Measurements from ENCODE around the gene PLAC8.

The PLAC8 gene

DNA sequence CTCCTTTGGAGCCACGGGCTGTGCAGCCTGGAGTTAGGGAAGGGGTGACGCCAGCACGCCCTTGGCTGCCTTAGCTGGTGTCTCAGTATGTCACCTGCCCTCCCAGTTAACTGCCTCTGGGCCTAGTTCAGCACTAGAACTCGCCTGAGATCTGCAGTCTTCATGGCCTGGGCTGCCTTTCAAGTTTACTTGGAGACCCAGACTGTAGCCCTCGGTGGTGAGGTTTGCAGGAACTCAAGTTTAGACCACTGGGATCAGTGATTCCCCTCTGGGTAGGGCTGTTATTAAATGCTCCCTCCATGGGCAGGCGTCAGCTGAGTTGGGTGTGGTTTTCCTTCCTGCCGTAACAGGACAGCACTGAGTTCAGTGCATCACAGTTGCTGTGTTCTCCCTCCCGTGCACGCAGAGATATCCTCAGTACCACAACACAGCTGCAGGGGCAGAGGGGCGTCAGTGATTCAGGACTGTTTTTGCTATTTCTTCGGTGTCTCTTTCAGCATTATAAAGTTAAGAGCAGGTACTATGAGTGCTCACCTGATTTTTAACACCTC lies 30.5 kb downstream of the PLAC8 start (continued):
- TF ChIP-seq, protein P1, sequence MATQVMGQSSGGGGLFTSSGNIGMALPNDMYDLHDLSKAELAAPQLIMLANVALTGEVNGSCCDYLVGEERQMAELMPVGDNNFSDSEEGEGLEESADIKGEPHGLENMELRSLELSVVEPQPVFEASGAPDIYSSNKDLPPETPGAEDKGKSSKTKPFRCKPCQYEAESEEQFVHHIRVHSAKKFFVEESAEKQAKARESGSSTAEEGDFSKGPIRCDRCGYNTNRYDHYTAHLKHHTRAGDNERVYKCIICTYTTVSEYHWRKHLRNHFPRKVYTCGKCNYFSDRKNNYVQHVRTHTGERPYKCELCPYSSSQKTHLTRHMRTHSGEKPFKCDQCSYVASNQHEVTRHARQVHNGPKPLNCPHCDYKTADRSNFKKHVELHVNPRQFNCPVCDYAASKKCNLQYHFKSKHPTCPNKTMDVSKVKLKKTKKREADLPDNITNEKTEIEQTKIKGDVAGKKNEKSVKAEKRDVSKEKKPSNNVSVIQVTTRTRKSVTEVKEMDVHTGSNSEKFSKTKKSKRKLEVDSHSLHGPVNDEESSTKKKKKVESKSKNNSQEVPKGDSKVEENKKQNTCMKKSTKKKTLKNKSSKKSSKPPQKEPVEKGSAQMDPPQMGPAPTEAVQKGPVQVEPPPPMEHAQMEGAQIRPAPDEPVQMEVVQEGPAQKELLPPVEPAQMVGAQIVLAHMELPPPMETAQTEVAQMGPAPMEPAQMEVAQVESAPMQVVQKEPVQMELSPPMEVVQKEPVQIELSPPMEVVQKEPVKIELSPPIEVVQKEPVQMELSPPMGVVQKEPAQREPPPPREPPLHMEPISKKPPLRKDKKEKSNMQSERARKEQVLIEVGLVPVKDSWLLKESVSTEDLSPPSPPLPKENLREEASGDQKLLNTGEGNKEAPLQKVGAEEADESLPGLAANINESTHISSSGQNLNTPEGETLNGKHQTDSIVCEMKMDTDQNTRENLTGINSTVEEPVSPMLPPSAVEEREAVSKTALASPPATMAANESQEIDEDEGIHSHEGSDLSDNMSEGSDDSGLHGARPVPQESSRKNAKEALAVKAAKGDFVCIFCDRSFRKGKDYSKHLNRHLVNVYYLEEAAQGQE (tag by site-specific recombination; IDR thresholded peaks at IDR 0.05), result no peak
- TF ChIP-seq ZNF335 (tag by site-specific recombination; conservative IDR thresholded peaks at IDR 0.05), result no peak
- TF ChIP-seq KLF16 (tag by site-specific recombination; IDR thresholded peaks at IDR 0.05), result no peak
- TF ChIP-seq, protein P2, sequence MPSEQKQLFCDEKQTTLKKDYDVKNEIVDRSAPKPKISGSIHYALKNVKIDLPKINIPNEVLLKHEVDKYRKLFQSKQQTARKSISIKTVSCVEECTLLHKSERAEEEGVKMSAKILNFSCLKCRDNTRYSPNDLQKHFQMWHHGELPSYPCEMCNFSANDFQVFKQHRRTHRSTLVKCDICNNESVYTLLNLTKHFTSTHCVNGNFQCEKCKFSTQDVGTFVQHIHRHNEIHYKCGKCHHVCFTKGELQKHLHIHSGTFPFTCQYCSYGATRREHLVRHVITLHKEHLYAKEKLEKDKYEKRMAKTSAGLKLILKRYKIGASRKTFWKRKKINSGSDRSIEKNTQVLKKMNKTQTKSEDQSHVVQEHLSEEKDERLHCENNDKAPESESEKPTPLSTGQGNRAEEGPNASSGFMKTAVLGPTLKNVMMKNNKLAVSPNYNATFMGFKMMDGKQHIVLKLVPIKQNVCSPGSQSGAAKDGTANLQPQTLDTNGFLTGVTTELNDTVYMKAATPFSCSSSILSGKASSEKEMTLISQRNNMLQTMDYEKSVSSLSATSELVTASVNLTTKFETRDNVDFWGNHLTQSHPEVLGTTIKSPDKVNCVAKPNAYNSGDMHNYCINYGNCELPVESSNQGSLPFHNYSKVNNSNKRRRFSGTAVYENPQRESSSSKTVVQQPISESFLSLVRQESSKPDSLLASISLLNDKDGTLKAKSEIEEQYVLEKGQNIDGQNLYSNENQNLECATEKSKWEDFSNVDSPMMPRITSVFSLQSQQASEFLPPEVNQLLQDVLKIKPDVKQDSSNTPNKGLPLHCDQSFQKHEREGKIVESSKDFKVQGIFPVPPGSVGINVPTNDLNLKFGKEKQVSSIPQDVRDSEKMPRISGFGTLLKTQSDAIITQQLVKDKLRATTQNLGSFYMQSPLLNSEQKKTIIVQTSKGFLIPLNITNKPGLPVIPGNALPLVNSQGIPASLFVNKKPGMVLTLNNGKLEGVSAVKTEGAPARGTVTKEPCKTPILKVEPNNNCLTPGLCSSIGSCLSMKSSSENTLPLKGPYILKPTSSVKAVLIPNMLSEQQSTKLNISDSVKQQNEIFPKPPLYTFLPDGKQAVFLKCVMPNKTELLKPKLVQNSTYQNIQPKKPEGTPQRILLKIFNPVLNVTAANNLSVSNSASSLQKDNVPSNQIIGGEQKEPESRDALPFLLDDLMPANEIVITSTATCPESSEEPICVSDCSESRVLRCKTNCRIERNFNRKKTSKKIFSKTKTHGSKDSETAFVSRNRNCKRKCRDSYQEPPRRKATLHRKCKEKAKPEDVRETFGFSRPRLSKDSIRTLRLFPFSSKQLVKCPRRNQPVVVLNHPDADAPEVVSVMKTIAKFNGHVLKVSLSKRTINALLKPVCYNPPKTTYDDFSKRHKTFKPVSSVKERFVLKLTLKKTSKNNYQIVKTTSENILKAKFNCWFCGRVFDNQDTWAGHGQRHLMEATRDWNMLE (tag by site-specific recombination; conservative IDR thresholded peaks at IDR 0.05; ENCODE audit: low read depth), result no peak
- no peak for TF ChIP-seq BCL11B (tag by site-specific recombination; IDR thresholded peaks at IDR 0.05; ENCODE audit: low read depth)

DNA sequence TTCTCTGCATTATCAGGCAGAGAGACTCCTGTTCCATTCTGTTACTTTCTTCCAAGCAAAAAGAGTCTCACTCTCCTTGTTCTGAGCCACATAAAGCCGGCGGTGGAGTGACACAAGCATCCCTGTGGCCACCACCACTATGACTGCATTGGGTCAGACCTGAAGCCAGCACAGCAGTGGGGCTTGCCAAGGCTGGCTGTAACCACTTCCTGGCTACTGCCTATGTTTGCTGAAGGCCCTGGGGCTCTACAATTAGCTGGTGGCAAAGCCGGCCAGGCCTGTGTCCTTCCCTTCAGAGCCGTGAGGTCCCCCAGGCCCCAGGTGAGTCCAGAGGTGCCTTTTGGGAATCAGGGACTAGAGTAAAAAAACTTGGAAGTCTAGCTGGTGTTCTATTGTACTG lies 31.8 kb downstream of the PLAC8 start:
- CTCF ChIA-PET, result interaction anchor here (1.6 kb wide), 1 partner anchor 8 kb away, joined by 5 read pairs; no protein-coding TSS in a partner anchor
- no peaks in the 10 kb centered on the region for H3K36me3 ChIP-seq (ENCODE audit: control insufficient read depth in 2 of 2, insufficient read depth in 1 of 2, low read length in 2 of 2)

DNA sequence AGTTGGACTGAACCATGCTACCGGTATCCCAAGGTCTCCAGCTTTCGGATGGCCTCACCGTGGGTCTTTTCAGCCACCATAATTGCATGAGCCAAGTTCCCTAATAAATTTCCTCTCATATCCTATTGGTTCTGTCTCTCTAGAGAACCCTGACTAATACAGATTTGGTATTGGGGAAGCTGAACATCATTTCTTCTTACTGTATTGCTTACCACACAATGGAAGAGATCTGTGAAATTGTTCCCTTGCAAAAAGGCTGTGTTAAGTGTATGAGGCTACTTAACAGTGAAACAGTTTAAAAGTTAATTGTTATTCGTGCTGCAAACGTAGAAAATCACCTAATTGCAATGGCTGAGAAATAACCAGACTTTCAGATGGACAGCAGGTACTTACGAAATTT lies 34.0 kb downstream of the PLAC8 start:
- H3K27ac ChIP-seq (ENCODE audit: extremely low read depth, low read depth, low read length), result no peak overlapping the region
- CTCF ChIA-PET, result no interaction called here
- TF ChIP-seq, protein P3, sequence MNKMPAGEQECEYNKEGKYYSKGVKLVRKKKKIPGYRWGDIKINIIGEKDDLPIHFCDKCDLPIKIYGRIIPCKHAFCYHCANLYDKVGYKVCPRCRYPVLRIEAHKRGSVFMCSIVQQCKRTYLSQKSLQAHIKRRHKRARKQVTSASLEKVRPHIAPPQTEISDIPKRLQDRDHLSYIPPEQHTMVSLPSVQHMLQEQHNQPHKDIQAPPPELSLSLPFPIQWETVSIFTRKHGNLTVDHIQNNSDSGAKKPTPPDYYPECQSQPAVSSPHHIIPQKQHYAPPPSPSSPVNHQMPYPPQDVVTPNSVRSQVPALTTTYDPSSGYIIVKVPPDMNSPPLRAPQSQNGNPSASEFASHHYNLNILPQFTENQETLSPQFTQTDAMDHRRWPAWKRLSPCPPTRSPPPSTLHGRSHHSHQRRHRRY (tag by site-specific recombination; IDR thresholded peaks at IDR 0.05), result no peak
- TF ChIP-seq, protein P4, sequence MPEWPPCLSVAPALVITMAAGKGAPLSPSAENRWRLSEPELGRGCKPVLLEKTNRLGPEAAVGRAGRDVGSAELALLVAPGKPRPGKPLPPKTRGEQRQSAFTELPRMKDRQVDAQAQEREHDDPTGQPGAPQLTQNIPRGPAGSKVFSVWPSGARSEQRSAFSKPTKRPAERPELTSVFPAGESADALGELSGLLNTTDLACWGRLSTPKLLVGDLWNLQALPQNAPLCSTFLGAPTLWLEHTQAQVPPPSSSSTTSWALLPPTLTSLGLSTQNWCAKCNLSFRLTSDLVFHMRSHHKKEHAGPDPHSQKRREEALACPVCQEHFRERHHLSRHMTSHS (tag by site-specific recombination; IDR thresholded peaks at IDR 0.05), result no peak
- TF ChIP-seq ZBTB21 (tag by site-specific recombination; IDR thresholded peaks at IDR 0.05) (no peak), ZNF112 (tag by site-specific recombination; IDR thresholded peaks at IDR 0.05) (no peak), ZNF555 (tag by site-specific recombination; conservative IDR thresholded peaks at IDR 0.05) (no peak), SALL2 (tag by site-specific recombination; IDR thresholded peaks at IDR 0.05; ENCODE audit: borderline replicate concordance) (no peak), ZNF654 (tag by site-specific recombination; IDR thresholded peaks at IDR 0.05; ENCODE audit: low read depth) (no peak), ZNF529 (tag by site-specific recombination; IDR thresholded peaks at IDR 0.05; ENCODE audit: insufficient replicate concordance) (no peak), ZNF366 (tag by site-specific recombination; conservative IDR thresholded peaks at IDR 0.05) (no peak), SCRT1 (tag by site-specific recombination; IDR thresholded peaks at IDR 0.05; ENCODE audit: borderline replicate concordance) (no peak), ZNF335 (tag by site-specific recombination; conservative IDR thresholded peaks at IDR 0.05) (no peak), MZF1 (tag by site-specific recombination; IDR thresholded peaks at IDR 0.05; ENCODE audit: borderline replicate concordance) (no peak), EGR2 (tag by site-specific recombination; IDR thresholded peaks at IDR 0.05; ENCODE audit: low read depth) (no peak)
- TF ChIP-seq, protein P5, sequence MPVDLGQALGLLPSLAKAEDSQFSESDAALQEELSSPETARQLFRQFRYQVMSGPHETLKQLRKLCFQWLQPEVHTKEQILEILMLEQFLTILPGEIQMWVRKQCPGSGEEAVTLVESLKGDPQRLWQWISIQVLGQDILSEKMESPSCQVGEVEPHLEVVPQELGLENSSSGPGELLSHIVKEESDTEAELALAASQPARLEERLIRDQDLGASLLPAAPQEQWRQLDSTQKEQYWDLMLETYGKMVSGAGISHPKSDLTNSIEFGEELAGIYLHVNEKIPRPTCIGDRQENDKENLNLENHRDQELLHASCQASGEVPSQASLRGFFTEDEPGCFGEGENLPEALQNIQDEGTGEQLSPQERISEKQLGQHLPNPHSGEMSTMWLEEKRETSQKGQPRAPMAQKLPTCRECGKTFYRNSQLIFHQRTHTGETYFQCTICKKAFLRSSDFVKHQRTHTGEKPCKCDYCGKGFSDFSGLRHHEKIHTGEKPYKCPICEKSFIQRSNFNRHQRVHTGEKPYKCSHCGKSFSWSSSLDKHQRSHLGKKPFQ (tag by site-specific recombination; IDR thresholded peaks at IDR 0.05), result no peak

More for the DNA sequence above, 31.8 kb downstream of the PLAC8 start:
- Histone ChIP-seq H3K9me3 (ENCODE audit: control insufficient read depth, insufficient read depth, low read depth, low read length) (no peaks in the 10 kb centered on the region), H3K27ac (ENCODE audit: extremely low read depth, low read depth, low read length) (no peak overlapping the region), H3K4me3 (ENCODE audit: low read depth, low read length) (no peak overlapping the region), H3K4me1 (ENCODE audit: control insufficient read depth, insufficient read depth, low read length) (no peaks in the 10 kb centered on the region)
- POLR2A ChIA-PET, result interaction anchor here (0.6 kb wide), 1 partner anchor 21 kb away, joined by 4 read pairs; no protein-coding TSS in a partner anchor
- no peak for TF ChIP-seq ZNF707 (tag by site-specific recombination; IDR thresholded peaks at IDR 0.05)
- no peak for TF ChIP-seq ZNF302 (tag by site-specific recombination; IDR thresholded peaks at IDR 0.05; ENCODE audit: low read depth)
- no peak for TF ChIP-seq ZNF426 (tag by site-specific recombination; IDR thresholded peaks at IDR 0.05)

More for the DNA sequence above, 34.0 kb downstream of the PLAC8 start:
- no peaks in the 10 kb centered on the region for H3K4me1 ChIP-seq (ENCODE audit: control insufficient read depth, insufficient read depth, low read length)
- H3K4me3 ChIP-seq (ENCODE audit: low read depth, low read length), result no peak overlapping the region
- no peaks in the 10 kb centered on the region for H3K9me3 ChIP-seq (ENCODE audit: control insufficient read depth, insufficient read depth, low read depth, low read length)
- H3K36me3 ChIP-seq (ENCODE audit: control insufficient read depth in 2 of 2, insufficient read depth in 1 of 2, low read length in 2 of 2), result peaks cover 0 to 11% of the 10 kb centered on the region in 2 experiments; a peak in 1 of 3 replicates
- POLR2A ChIA-PET, result no interaction called here

All from HEK293 (cell line).